Kidney epithelial cell (primary cell): ENCODE data around the gene FECH. TPM values are rescaled to one million over a fixed set of nuclear protein-coding genes. Genes with fewer than 3 reads are reported as not detected.

ENCODE experiments used
- DNase-seq: peaks from one replicate; pipeline ENCODE4 v3.0.0-alpha.2; 2010; ENCODE audit warnings: low read depth
- H3K27me3 ChIP-seq: 2 replicates; pipeline ENCODE4 v1.6.0; 2011; ENCODE audit warnings: low read length; ENCODE audit not compliant: control insufficient read depth, insufficient read depth
- H3K36me3 ChIP-seq: 2 replicates; pipeline ENCODE4 v1.5.1; 2011; ENCODE audit warnings: low read length; ENCODE audit not compliant: control insufficient read depth, insufficient read depth
- H3K4me3 ChIP-seq: 2 replicates; pipeline ENCODE4 v1.5.1; 2011; ENCODE audit warnings: low read depth, mild to moderate bottlenecking, control low read depth, low read length
- CTCF ChIP-seq: IDR thresholded peaks from 2 replicates; pipeline ENCODE4 v1.5.1; 2011; ENCODE audit warnings: mild to moderate bottlenecking, moderate library complexity, low read length, control low read depth, inconsistent platforms; ENCODE audit not compliant: insufficient read depth, poor library complexity, severe bottlenecking
- total RNA-seq: library from RNA; depleted of rRNA; stranded (reverse); fragments of >200 nt; gene quantifications from 2 replicates; pipeline ENCODE4 v1.2.3, GENCODE V29; 2015

FECH gene
- total RNA-seq, 1 donor from 2014 or later = 58.3 TPM

- no peak for TF ChIP-seq CTCF
- Histone ChIP-seq H3K36me3 (no peaks in the 10 kb centered on the region), H3K27me3 (no peaks in the 10 kb centered on the region), H3K4me3 (no peak overlapping the region)
- no peak for DNase-seq
These were observed 42.9 kb upstream of the FECH start for GRCh38 chr18:57629422-57629821.

- no peak for TF ChIP-seq CTCF
- no peaks in the 10 kb centered on the region for H3K27me3 ChIP-seq
- DNase-seq = peak; percentile 34
- no peak overlapping the region for H3K4me3 ChIP-seq
- no peaks in the 10 kb centered on the region for H3K36me3 ChIP-seq
These were observed 41.0 kb upstream of the FECH start for GRCh38 chr18:57627488-57627887.

- DNase-seq = peak; percentile 31
- TF ChIP-seq CTCF = no peak
- Histone ChIP-seq H3K27me3 (no peaks in the 10 kb centered on the region), H3K36me3 (no peaks in the 10 kb centered on the region), H3K4me3 (no peak overlapping the region)
These were observed 38.5 kb upstream of the FECH start for GRCh38 chr18:57624988-57625387.

GRCh38 chr18:57621246-57621604 lies 34.7 kb upstream of the FECH start:
- peaks cover 4% of the 10 kb centered on the region for H3K36me3 ChIP-seq
- H3K27me3 ChIP-seq = no peaks in the 10 kb centered on the region
- no peak for TF ChIP-seq CTCF
- peak overlapping the region; percentile 90 for H3K4me3 ChIP-seq
- DNase-seq = no peak

- no peak overlapping the region for H3K4me3 ChIP-seq
These were observed 33.4 kb upstream of the FECH start for GRCh38 chr18:57619876-57620275.

More at GRCh38 chr18:57619876-57620275, 33.4 kb upstream of the FECH start:
- H3K36me3 ChIP-seq = peaks cover 4% of the 10 kb centered on the region
- H3K27me3 ChIP-seq = no peaks in the 10 kb centered on the region
- DNase-seq = peak; percentile 61
- TF ChIP-seq CTCF = no peak
